AG04449 (cell line): ENCODE results near the gene CDK1.

Experiments
- CTCF ChIA-PET: fragments of 350-600 bp; formaldehyde crosslinking; extraction: SDS; loops from one replicate; lab custom pipeline; 2021; ENCODE audit warnings: antibody characterized with exemption; lab: Yijun Ruan, JAX
- POLR2A ChIA-PET: fragments of 400-600, 350-600 bp; formaldehyde crosslinking; extraction: SDS; loops from one replicate; lab custom pipeline; 2020; ENCODE audit warnings: antibody characterized with exemption, inconsistent platforms; lab: Yijun Ruan, JAX
- DNase-seq: peaks from one replicate; pipeline ENCODE4 v3.0.0-alpha.2; 2010; ENCODE audit warnings: low read depth, low spot score
- H3K4me3 ChIP-seq: 2 replicates; pipeline ENCODE4 v1.5.1; 2011; ENCODE audit warnings: low read depth, mild to moderate bottlenecking, control low read depth, low read length
- TF ChIP-seq, protein P1 (sequence below): IDR thresholded peaks from one replicate; pipeline ENCODE4 v1.5.1; 2011; ENCODE audit warnings: mild to moderate bottlenecking, moderate library complexity, low read length, control low read depth, inconsistent platforms; ENCODE audit not compliant: insufficient read depth; ENCODE audit errors: missing control alignments

CDK1 gene

DNA sequence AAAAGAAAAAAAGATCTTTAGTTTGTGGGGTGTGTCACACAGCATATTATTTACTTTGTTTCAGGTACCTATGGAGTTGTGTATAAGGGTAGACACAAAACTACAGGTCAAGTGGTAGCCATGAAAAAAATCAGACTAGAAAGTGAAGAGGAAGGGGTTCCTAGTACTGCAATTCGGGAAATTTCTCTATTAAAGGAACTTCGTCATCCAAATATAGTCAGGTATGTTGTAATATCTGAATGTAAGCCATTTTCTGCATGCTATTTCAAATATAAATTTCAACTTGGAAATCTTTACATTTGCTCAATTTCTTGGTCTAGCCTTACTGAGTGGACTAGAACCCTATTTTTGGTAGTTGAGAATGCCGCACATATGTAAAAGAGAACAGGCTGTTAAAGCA, 6.4 kb downstream of the CDK1 start:
- CTCF ChIA-PET, result interaction anchor here (0.7 to 1.2 kb wide), 4 partner anchors 13 to 340 kb away, joined by 3 to 5 read pairs (median 4); no protein-coding TSS in a partner anchor
- POLR2A ChIA-PET, result no interaction called here
- no peak overlapping the region for H3K4me3 ChIP-seq
- TF ChIP-seq, protein P1, sequence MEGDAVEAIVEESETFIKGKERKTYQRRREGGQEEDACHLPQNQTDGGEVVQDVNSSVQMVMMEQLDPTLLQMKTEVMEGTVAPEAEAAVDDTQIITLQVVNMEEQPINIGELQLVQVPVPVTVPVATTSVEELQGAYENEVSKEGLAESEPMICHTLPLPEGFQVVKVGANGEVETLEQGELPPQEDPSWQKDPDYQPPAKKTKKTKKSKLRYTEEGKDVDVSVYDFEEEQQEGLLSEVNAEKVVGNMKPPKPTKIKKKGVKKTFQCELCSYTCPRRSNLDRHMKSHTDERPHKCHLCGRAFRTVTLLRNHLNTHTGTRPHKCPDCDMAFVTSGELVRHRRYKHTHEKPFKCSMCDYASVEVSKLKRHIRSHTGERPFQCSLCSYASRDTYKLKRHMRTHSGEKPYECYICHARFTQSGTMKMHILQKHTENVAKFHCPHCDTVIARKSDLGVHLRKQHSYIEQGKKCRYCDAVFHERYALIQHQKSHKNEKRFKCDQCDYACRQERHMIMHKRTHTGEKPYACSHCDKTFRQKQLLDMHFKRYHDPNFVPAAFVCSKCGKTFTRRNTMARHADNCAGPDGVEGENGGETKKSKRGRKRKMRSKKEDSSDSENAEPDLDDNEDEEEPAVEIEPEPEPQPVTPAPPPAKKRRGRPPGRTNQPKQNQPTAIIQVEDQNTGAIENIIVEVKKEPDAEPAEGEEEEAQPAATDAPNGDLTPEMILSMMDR, result no peak
- no peak for DNase-seq

GRCh38 chr10:60788544-60788943, 10.3 kb downstream of the CDK1 start:
- H3K4me3 ChIP-seq, result no peak overlapping the region
- ChIA-PET CTCF (interaction anchor here (1.4 kb wide), 1 partner anchor 17 kb away, joined by 4 read pairs; no protein-coding TSS in a partner anchor), POLR2A (no interaction called here)
- TF ChIP-seq, protein P1, result no peak
- DNase-seq, result no peak

GRCh38 chr10:60789340-60789739, 11.1 kb downstream of the CDK1 start:
- no peak overlapping the region for H3K4me3 ChIP-seq
- ChIA-PET CTCF (interaction anchor here (1.4 kb wide), 1 partner anchor 16 kb away, joined by 4 read pairs; no protein-coding TSS in a partner anchor), POLR2A (no interaction called here)
- TF ChIP-seq, protein P1, result no peak
- DNase-seq, result no peak

- no peak overlapping the region for H3K4me3 ChIP-seq
- TF ChIP-seq, protein P1, result no peak
- DNase-seq, result no peak
- ChIA-PET CTCF (interaction anchor here (1.5 kb wide), 1 partner anchor 9 kb away, joined by 5 read pairs; no protein-coding TSS in a partner anchor), POLR2A (no interaction called here)
Measured at GRCh38 chr10:60794953-60795352, 16.7 kb downstream of the CDK1 start.

DNA sequence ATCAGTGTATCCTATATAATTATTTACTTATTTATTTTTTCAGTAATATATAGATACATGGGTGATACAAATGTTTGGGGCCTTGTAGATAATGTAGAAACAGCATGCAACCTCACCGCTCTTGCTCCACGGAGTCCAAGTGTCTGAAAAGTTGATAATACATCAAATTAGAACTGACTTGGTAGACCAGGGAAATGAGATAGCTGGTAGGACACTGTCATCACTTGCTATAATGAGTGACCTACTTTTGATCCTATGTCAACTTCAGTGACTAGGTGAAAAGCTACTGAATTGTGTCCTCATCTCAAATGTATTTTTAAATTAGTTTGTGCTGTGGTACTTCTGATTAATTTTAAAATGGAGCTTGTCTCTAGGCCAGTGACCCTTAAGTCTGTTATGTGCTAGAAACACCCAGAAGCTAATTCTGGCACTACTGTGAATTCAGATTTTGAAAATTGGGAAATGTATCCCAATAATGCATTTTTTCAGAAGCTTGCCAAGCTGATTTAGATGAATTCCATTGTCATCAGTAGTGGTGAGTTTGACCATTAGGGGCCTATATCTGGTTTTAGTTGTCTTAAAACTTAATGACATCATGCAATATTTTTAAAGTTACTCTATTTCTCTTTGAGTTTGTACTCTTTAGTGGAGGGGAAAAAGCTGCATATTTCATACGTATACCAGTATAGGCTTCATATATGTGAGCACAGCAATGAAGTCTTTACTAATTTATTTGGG, 17.4 kb downstream of the CDK1 start:
- no peak for DNase-seq
- H3K4me3 ChIP-seq, result no peak overlapping the region
- CTCF ChIA-PET, result interaction anchor here (1.5 kb wide), 1 partner anchor 9 kb away, joined by 5 read pairs; no protein-coding TSS in a partner anchor
- POLR2A ChIA-PET, result no interaction called here
- TF ChIP-seq, protein P1, result no peak

DNA sequence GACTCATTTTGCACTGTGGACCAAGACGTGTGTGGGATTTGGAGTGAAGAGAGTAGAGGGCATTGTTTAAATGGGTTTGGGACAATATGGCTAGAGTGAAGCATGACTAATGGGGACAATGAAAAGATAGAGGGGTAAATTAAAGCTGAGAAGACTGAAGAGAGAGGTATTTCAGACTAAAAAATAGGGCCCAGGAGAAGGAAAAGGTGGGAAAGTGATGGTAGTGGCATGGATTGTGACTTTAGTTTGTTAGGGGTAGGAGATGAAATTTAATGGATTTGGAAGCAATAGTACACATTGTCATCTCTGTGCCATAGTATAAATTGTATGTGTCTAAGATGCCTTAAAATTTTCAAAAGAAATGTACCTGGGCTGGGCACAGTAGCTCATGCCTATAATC, 18.2 kb downstream of the CDK1 start:
- no peak overlapping the region for H3K4me3 ChIP-seq
- ChIA-PET CTCF (interaction anchor here (1.0 to 2.1 kb wide), 4 partner anchors 11 to 394 kb away, joined by 3 to 5 read pairs (median 3); no protein-coding TSS in a partner anchor), POLR2A (no interaction called here)
- no peak for DNase-seq
- TF ChIP-seq, protein P1, result no peak
